ENCODE data around the gene CCL28. TPM values are rescaled to one million over a fixed set of nuclear protein-coding genes. Genes with fewer than 3 reads are reported as not detected.
A peak's percentile ranks its signal among the peaks of the same experiment; 100 is the strongest.

The CCL28 gene
- total and polyA plus RNA-seq, 2 of the 13 experiments (the other 11 are each of a cell fraction or from before 2014, with no cell fraction given): 0.03 TPM; not detected in 1

GRCh38 chr5:43389679-43390329, 22.4 kb downstream of the CCL28 start (continued):
- TF ChIP-seq ZNF280D (CRISPR knock-in tag; IDR thresholded peaks at IDR 0.05) (no peak), NFKBIZ (CRISPR knock-in tag; IDR thresholded peaks at IDR 0.05) (no peak), TBP (CRISPR knock-in tag; IDR thresholded peaks at IDR 0.05) (no peak), ZNF703 (CRISPR knock-in tag; IDR thresholded peaks at IDR 0.05; ENCODE audit: borderline replicate concordance) (no peak), FOXA3 (CRISPR knock-in tag; IDR thresholded peaks at IDR 0.05) (peak; percentile 65), ELF3 (CRISPR knock-in tag; IDR thresholded peaks at IDR 0.05) (peak; percentile 71), TSC22D2 (CRISPR knock-in tag; IDR thresholded peaks at IDR 0.05; ENCODE audit: borderline replicate concordance) (no peak), ZNF609 (CRISPR knock-in tag; IDR thresholded peaks at IDR 0.05; ENCODE audit: borderline replicate concordance) (no peak), SOX6 (IDR thresholded peaks at IDR 0.05) (no peak), SOX6 (CRISPR knock-in tag; IDR thresholded peaks at IDR 0.05) (peak; percentile 25; the same call in 1 of the 2 replicates), SP140L (CRISPR knock-in tag; IDR thresholded peaks at IDR 0.05; ENCODE audit: borderline replicate concordance) (no peak), ATF3 (CRISPR knock-in tag; IDR thresholded peaks at IDR 0.05) (no peak), STAG1 (CRISPR knock-in tag; IDR thresholded peaks at IDR 0.05) (peak; percentile 89), CEBPG (CRISPR knock-in tag; IDR thresholded peaks at IDR 0.05) (peak; percentile 88), MIXL1 (CRISPR knock-in tag; IDR thresholded peaks at IDR 0.05) (0 out of 2 replicates have a peak, but pooled peaks have one; percentile 33), KLF12 (CRISPR knock-in tag; IDR thresholded peaks at IDR 0.05; ENCODE audit: borderline replicate concordance) (no peak), CHCHD3 (CRISPR knock-in tag; IDR thresholded peaks at IDR 0.05) (no peak), KLF6 (CRISPR knock-in tag; IDR thresholded peaks at IDR 0.05) (0 out of 2 replicates have a peak, but pooled peaks have one; percentile 37), RFXAP (CRISPR knock-in tag; IDR thresholded peaks at IDR 0.05; ENCODE audit: borderline replicate concordance) (no peak), ZNF121 (CRISPR knock-in tag; IDR thresholded peaks at IDR 0.05) (no peak), ZBTB43 (CRISPR knock-in tag; conservative IDR thresholded peaks at IDR 0.05) (no peak), ZNF747 (CRISPR knock-in tag; IDR thresholded peaks at IDR 0.05; ENCODE audit: borderline replicate concordance) (no peak)

Data from HepG2 (cell line).